Measurements from ENCODE around the gene IL22RA1. TPM values are rescaled to one million over a fixed set of nuclear protein-coding genes. Genes with fewer than 3 reads are reported as not detected.

Gene IL22RA1
- polyA plus RNA-seq, 1 donor, result not detected

DNA sequence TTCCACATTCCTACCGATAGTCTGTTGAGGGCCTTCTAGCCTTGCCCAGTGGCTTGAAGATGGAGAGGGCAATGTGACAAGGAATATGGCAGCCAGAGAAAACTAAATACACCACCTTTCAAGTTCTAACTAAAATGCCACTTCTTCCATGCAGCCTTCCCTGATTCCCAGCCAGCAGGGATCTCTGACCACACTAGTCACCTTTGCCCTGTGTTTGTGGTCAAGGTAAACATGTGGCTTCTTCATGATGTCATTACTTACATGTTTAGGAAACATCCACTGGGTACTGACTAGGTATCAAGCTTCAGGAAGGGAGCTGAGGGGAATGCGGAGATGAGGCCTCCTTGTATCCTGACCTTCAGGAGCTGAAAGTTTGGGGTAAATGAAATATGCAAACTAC is 22.6 kb upstream of the IL22RA1 start:
- no peak for DNase-seq (ENCODE audit: low read depth)

DNA sequence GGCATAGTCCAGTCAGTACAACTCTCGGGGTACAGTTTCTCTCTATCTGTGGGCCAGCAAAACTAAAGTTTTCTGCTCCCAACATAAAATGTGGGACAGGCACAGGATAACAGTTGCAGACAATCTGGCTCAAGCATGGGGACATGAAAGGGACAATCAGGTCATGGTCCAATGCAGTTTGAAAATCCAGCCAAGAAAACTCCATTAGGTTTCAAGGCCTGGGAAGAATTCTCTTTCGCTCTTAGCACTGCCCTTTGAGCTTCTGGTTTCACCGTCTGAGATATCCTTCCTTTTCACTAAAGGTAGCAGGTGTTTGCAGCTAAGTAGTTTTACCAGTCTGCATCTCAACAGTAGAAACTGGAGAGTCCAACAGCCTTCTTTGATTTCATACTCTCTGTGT is 21.1 kb upstream of the IL22RA1 start:
- no peak for DNase-seq (ENCODE audit: low read depth)

DNA sequence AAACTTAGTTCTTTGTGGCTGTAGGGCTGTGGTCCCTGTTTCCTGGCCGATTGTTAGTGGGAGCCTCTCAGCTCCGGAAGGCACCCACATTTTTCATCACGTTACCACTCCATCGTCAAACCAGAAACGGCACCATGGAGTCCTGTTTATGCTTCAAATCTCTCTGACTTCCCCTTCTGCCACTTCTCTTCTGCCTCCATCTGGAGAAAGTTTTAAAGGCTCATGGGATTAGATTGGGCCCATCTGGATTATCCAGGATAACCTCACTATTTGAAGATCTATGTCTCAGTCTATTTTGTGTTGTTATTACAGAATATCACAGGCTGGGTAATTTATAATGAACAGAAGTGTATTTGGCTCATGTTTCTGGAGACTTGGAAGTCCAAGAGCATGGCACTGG is 19.3 kb upstream of the IL22RA1 start:
- DNase-seq (ENCODE audit: low read depth), result no peak

DNA sequence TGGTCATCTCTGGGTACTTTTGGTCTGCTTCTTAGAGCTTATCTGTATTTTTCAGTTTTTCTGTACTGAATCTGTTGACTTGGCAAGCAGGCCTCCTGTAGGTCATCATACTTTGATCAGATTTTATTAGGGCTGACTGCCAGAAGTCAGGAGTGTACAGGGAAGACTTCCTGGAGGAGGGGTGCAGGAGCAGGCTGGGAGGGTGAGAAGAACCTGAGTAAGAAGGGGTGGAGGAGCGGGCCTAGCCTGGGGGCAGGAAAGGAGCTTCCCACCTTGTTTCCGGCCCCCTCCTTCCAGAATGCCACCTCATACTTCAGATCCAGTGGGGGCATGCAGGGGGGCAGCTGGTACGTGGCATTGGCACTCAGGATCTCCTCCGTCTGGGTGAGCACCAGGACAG is 18.3 kb upstream of the IL22RA1 start:
- DNase-seq (ENCODE audit: low read depth), result no peak

DNA sequence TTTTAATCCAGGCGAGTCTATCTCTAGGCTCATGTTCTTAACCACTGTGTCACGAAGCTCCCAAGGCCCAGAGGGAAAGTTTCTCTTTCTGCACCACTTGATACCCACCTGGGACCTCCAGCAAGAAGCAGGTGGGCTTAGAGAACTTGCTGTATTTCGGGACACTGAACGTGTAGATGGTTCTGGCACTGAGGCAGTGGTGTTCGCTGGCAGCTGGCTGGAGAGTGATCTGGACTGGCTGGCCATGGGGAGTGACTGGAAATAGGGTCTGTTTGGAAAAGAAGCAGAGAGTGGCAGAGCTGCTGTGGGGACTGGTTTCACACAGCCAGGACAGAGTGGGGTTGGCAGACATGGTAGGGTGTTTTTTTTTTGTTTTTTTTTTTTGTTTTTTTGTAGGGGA is 16.4 kb upstream of the IL22RA1 start:
- no peak for DNase-seq (ENCODE audit: low read depth)

DNA sequence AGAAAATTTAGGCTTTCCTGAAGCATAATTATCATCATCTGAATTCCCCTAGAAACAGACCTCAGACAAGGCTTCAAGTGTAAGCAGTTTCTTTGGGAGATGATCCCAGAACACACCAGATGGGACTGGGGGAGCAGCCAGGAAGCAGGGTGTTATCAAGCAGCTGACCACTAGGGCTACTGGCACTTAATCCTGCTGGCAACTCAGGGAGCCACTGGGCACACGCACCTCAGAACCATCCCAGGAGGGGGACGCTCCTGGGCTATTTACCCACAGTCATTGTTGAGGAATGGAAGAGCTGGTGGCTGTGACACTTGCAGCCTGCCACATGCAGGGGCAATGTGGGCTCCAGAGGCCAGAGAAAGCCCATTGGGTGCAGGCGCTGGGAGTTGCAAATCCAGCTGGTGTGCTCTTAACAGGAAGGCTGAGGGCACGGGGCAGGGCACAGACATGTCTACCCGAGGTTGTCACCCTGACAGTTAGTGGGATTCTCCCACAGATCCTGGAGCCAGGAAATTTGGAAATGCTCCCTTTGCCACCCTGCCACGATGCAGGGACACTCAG is 15.1 kb upstream of the IL22RA1 start:
- no peak for DNase-seq (ENCODE audit: low read depth)

DNA sequence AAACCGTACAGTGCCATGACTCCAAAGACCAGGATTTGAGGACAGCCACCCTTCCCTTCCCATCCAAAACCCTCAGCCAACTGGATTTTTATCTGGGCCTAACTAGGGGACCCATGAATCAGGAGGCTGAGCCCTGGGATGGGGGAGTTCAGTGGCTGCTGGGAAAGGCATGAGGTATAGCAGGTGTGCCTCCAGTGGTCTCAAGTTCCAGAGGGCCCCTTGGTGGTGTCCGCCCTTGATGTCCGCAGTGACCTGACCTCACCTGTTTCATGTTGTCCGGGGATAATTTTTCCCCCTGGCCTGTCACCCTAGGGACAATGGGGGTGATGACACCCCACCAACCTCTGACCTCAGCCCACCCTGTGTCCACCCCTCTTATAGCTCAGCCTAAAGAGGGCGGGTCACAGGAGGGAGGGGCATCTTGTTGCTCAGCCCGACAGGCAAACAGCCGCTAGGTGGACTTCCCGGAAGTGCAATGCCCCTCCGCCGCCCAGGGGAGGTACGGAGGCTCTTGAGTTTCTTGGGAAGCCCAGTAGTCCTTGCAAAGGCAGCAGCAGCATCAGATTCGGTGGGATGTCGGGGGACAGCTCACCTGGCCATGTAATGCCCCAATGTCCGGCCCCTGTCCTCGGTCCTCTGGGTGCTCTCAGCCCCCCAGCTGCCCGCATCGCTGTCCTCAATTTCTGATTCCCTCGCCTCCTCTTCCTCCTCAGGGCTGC is 13.8 kb upstream of the IL22RA1 start:
- DNase-seq (ENCODE audit: low read depth), result no peak

DNA sequence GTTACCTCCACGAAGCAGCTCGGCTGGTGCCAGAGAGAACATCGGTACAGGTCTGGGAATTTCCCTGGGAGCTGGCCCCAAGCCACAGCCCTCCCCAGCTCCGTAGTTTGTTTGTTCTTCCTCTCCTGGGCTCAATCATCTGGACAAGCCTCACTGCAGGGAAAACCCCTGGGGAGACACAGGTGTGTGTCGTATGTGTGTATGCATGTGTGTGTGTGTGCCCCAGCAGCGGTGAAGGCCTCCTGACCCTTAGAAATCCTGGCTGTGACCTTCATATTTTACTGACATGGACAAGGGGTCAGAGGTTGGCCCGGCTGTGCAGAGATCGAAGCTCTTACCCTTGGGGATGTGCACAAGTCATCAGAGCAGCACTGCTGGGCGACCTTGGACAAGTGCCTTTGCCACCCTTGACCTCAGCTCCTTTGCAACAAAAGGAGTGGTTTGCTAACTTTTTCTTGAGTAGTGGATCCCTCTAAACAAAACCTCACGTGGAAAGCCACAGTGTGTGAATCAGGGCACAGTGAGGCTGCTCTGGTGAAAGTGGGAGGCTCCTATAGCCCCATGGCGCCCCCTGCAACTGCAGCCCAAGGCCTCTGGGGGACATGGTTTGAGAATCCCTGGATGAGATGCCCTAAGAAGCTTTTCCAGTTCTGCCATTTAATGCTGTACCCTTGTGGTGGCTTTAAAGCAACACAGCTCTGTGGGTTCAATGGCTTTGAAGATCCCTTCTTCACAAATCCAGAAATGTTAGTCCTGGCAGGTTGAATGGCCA is 12.3 kb upstream of the IL22RA1 start:
- DNase-seq (ENCODE audit: low read depth), result no peak

DNA sequence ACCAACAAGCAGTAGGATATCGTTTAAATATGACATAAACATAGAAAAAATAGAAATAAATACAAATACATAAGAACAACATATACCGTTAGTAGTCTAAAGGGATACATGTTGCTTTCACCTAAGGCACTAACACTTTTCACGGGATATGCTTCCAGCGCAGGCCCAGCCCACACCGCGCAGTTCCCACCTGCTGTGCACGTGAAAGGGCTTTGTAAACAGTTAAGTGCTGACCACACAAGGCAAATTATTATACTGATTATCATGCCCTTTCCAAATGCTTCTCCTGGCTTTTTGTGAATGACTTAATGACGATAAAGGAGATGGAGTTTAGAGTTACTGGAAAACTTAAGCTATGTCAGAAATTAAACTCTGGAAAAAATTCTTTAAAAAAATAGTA is 11.3 kb upstream of the IL22RA1 start:
- DNase-seq (ENCODE audit: low read depth), result no peak

DNA sequence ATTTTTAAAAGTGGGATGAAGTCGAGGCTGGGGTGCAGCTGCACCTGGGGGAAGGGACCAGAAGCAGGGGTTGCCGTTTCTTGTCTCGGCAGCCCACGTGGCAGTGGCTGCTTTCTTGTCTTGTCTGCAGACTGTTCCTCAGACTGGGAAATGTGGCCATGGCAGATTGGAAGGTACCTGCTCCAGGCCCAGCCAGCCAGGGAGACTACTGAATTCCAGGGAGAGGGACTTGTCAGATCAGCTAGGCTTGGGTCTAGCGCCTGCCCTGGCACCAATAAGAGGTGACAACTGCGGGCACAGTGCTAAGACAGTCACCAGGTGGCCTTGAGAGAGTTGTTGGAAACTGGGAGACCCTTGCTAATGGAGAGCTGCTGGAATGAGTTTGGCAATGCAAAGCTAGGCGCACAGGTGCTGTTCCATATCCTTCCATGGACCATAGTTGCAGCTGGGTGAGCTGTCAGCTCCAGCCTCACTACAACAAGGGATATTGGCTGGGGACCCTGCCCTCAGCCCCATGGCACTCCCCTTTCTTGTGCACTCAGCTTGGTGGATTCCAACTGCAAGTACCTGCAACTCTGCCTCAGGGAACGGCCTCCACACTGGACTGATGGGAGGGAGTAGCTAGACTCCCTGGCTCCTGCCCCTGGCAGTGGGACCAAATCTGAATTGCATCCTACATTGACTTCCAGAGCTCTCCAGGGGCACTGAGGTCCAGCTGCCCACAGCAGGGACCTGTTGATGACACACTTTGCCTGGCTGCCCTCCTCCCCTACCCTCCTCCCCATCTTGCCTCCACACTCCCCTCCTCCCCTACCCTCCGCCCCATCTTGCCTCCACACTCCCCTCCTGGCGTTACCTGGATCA is 9.9 kb upstream of the IL22RA1 start:
- DNase-seq (ENCODE audit: low read depth), result no peak

DNA sequence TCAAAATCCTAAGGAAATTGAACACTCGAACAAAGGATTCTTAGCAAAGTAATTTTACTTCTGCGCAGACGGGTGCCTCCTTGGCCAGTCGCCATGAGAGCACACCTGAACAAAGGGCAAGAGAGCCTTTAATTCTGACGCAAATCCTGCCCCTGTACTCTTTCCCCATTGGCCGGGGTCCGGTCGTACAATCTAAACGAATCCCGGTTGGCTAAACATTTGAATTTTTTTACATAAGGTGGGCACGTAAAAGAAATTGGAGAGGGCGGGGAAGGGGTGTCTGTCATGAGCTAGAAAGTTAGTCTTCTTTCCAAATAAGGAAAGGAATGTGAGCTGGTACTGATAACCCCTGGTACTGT is 8.2 kb upstream of the IL22RA1 start:
- DNase-seq (ENCODE audit: low read depth), result no peak

DNA sequence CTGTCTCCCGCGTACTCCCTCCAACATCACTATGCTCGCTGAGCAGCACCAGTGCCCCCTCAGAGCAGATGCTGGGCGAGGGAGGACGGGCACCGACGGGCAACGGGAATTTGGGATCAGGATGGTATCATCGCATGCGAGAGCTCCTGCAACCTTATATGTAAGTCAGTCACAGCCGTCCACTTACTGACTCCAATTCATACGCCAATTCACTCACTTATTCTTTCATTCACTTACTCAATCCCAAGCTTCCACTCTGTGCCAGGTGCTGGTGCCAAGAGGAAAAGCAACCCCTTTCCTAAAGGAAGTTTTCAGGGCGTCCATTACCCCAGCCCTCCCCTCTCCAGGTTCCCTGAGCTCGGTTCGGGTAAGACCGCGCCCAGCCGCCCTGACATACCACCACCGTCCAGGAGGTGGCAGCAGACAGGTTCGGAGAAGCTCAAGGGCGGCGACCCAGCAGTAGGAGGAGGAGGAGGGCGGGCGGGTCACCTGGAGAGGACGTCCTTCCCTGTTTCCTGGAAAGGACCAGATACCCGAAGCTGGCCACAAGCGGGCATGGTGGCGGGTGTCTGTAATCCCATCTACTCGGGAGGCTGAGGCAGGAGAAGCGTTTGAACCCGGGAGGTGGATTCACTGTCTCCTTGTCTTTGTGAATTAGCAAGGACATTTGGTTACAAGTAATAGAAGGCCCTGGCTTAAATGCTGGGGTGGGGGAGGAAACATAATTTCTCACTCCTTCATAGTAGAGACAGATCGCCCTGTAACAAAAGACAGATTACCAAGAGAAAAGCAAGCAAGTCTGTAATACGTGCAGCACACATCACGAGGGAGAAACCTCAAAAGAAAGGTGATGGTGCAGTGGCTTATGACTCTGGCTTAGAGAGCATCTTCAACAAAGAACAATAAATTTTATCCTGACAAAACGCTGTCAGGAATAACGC is 7.6 kb upstream of the IL22RA1 start:
- peak; percentile 16 for DNase-seq (ENCODE audit: low read depth)

DNA sequence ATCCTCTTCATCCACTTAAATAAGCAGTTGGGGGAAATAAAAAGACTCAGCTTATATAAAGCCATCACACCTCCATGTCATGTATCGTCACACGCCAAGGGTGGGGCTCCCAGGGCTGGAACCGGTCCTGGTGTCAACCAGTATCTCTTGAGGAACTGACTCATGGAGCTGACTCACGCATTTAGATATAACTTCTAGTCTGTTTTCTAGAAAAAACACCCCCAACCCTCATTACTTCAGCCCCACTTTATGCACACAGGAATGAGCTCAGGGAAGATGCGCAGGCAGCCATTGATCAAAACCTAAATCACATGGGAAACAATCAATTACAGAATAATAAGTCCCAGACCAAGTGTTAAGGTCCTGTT is 6.9 kb upstream of the IL22RA1 start:
- no peak for DNase-seq (ENCODE audit: low read depth)

DNA sequence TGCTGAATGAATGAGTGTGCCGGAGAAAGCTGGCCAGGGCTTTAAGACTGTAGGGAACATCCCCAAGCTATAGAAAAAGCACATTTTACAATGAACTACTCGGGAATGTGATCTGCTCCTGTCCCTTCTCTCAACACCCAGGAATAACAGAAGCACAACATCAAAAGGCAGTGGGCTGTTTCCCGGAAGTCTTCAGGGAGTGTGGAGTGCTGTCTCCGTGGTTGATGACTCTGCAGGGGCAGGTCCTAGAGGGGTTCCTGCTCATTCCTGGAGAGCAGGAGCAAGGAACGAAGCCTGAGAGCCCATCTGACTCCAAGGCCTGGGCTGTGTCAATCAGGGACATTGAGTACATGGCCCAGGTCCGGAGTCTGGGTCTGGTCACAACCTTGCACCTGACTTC is 4.9 kb upstream of the IL22RA1 start:
- DNase-seq (ENCODE audit: low read depth), result no peak

DNA sequence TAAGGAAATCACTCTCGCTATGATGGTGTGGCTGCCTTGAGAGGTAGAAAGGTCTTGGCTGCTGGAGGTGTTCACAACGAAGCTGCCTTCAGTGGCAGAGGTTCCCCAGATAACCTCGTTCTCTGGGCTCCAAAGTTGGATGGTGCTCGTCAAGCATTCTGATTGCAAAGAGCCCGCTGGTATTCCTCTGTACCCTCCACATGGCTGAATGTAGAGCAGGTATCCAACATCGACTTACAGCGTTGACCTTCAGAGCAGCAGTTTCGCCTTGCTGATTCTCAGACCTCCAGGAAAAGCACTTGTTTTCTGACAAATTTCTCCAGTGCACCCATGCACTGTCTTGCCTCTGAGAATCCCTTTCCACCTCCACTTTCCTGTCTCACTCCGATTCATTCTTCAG is 4.3 kb upstream of the IL22RA1 start:
- DNase-seq (ENCODE audit: low read depth), result no peak

DNA sequence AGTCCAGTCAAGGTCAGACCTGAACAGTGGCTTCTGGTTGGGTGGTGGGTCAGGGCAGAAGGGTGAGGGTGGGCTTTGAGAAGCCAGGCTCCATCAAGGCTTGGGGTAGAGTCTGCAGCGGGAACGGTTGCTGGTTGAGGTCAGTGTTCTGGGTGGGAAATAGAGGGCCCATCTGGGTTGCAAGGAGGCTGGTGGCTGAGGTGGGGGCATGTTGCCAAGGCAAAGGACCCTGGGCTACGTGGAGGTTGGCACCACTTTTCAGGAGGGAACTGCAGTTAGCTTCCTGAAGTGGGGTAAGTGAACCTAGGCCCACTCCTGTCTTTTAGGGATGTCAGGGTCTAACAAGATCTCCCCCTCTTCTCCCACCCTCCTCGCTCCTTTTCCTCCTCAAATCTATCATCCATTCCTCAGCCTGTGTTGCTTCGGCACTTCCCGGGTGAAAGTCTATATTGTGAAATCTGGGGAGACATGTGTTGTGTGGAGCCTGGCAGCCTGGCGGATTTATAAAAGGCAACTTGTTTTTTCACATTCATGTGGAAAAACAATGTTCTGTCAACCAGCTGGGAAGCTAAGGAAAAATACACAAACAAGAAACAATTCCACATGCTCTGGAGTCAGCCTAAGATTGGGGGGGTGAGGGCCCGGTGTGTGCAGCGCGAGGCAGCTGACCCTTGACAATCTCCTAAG is 1.5 kb downstream of the IL22RA1 start:
- no peak for DNase-seq (ENCODE audit: low read depth)

DNA sequence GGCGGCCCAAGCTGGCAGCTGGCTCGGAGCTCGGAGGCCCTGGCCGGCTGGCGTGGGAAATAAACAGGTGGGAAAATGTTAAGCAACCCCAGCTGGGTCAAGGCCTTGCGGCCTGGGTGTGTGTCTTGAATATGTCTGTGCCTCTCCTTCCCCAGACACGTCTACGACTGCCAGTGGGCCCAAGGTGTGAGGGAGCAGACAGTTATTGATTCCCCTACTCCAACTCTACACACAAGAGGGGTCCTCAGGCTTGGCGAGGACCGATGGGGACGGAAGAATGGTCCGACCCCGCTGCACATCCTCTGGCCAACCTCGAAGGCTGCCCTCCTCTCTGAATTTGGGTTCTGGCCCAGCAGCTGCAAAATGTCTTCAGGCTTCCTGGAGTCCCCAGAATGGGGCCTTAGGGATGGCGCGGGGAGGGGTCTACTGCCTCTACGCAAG is 2.2 kb downstream of the IL22RA1 start:
- DNase-seq (ENCODE audit: low read depth), result no peak

DNA sequence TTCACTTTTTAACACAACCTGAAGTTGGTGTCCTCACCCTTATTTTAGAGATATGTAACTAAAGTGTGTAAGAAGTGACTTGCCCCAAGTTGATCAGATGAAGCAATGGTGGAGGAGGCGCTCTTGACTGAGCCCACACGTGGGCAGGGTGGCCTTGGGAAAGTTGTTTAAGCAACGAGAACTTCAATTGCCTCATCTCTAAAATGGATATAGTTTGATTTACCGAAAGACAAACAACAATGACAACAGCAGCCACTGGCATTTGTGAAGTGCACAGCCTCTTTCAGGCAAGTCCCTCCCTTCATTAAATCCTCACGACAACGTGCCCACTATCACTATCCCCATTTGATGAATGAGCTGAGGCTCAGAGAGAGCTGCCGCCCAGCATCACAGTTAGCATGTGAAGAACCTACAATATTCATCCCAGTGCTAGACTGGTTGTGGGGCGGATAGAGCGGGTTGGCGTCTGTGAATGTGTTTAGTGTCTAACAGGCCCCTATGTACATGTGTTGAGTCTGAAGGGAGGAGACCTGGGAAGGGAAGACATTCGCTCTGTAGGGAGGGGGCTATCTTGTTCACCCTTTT is 3.0 kb downstream of the IL22RA1 start:
- DNase-seq (ENCODE audit: low read depth), result no peak

DNA sequence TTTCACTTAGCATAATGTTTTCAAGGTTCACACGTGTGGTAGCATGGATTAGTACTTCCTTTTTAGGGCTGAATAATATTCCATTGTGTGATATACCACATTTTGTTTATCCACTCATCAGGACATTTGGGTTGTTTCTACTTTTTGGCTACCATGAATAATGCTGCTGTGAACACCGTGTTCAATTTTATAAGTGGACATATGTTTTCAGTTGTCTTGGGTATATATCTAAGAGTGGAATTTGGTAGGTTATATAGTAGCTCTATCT is 3.8 kb downstream of the IL22RA1 start:
- no peak for DNase-seq (ENCODE audit: low read depth)

DNA sequence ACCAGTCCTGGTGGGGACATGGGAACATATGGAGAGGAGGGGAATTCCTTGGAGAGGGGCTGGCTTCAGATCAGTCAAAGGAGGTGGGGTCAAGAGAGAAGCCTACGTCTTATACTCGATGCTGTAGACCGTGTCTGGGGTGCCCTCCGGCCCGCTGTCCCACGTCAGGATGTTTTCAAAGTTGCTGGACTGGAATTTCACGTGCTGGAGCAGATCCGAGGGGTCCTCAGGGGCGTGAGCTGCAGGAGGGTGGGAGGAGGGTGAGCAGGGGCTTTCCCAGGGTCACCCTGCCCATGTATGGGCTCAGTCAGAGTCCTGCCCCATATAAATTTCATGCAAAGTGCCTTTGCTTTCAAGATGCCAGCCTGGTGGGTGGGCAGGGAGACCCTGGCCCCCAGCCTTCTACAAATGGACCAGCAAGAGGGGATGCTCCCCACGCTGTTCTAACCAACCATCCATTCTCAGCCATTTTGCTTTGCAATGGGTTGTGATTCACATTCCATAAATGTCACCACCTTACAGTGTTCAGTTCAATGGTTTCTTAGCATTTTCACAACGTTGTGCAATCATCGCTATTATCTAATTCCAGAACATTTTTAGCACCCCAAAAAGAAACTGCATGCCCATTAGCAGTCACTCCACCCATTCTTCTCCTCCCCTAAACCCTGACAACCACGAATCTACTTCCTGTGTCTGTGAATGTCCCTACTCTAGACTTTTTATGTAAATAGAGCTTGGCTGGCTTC is 4.3 kb downstream of the IL22RA1 start:
- no peak for DNase-seq (ENCODE audit: low read depth)
